ENCODE data around the gene BET1L. TPM values are rescaled to one million over a fixed set of nuclear protein-coding genes. Genes with fewer than 3 reads are reported as not detected.
"Not testable (repeated sequence)": the region's sequence is repeated elsewhere in the genome, so short reads cannot be mapped to it uniquely, and the experiment has no call there.

The BET1L gene
- total and polyA plus RNA-seq, 2 donors, result 9.3 to 27.7 TPM

- Histone ChIP-seq H3K36me3 (ENCODE audit: control insufficient read depth in 2 of 2, insufficient read depth in 2 of 2, low read length in 1 of 2) (peaks cover 0 to 10% of the 10 kb centered on the region in 2 donors), H3K27me3 (ENCODE audit: control insufficient read depth in 2 of 2, insufficient read depth in 1 of 2, low read length in 1 of 2) (no peaks in the 10 kb centered on the region), H3K27ac (ENCODE audit: low read depth in 1 of 2, low read length in 1 of 2) (no peak overlapping the region), H3K4me1 (ENCODE audit: control insufficient read depth in 2 of 2, insufficient read depth in 2 of 2, low read length in 2 of 2) (no peaks in the 10 kb centered on the region), H3K9me3 (ENCODE audit: control insufficient read depth in 2 of 2, insufficient read depth in 1 of 2, low read length in 1 of 2) (no peaks in the 10 kb centered on the region), H3K4me3 (ENCODE audit: low read length in 2 of 2) (no peak overlapping the region)
- WGBS, result 92% methylated on average over 9 of the region's 9 CpGs
- no peak for DNase-seq (ENCODE audit: low read depth in 6 of 9, low spot score in 9 of 9)
These were observed 16.7 kb upstream of the BET1L start for GRCh38 chr11:223884-224283.

GRCh38 chr11:223026-223789, 16.0 kb upstream of the BET1L start:
- Histone ChIP-seq H3K27ac (ENCODE audit: low read depth in 1 of 2, low read length in 1 of 2) (no peak overlapping the region), H3K4me3 (ENCODE audit: low read length in 2 of 2) (no peak overlapping the region), H3K36me3 (ENCODE audit: control insufficient read depth in 2 of 2, insufficient read depth in 2 of 2, low read length in 1 of 2) (peaks cover 0 to 15% of the 10 kb centered on the region in 2 donors), H3K9me3 (ENCODE audit: control insufficient read depth in 2 of 2, insufficient read depth in 1 of 2, low read length in 1 of 2) (no peaks in the 10 kb centered on the region), H3K27me3 (ENCODE audit: control insufficient read depth in 2 of 2, insufficient read depth in 1 of 2, low read length in 1 of 2) (no peaks in the 10 kb centered on the region), H3K4me1 (ENCODE audit: control insufficient read depth in 2 of 2, insufficient read depth in 2 of 2, low read length in 2 of 2) (no peaks in the 10 kb centered on the region)
- WGBS, result 95% methylated on average over 16 of the region's 16 CpGs
- no peak for DNase-seq (ENCODE audit: low read depth in 6 of 9, low spot score in 9 of 9)

GRCh38 chr11:221998-222789, 15.0 kb upstream of the BET1L start:
- no peak overlapping the region for H3K27ac ChIP-seq (ENCODE audit: low read depth in 1 of 2, low read length in 1 of 2)
- no peak for DNase-seq (ENCODE audit: low read depth in 6 of 9, low spot score in 9 of 9)

GRCh38 chr11:221539-221938, 14.3 kb upstream of the BET1L start:
- DNase-seq (ENCODE audit: low read depth in 6 of 9, low spot score in 9 of 9), result no peak
- Histone ChIP-seq H3K27ac (ENCODE audit: low read depth in 1 of 2, low read length in 1 of 2) (no peak overlapping the region), H3K27me3 (ENCODE audit: control insufficient read depth in 2 of 2, insufficient read depth in 1 of 2, low read length in 1 of 2) (no peaks in the 10 kb centered on the region), H3K4me3 (ENCODE audit: low read length in 2 of 2) (no peak overlapping the region), H3K4me1 (ENCODE audit: control insufficient read depth in 2 of 2, insufficient read depth in 2 of 2, low read length in 2 of 2) (no peaks in the 10 kb centered on the region), H3K9me3 (ENCODE audit: control insufficient read depth in 2 of 2, insufficient read depth in 1 of 2, low read length in 1 of 2) (no peaks in the 10 kb centered on the region), H3K36me3 (ENCODE audit: control insufficient read depth in 2 of 2, insufficient read depth in 2 of 2, low read length in 1 of 2) (peaks cover 0 to 15% of the 10 kb centered on the region in 2 donors)
- 92% methylated on average over 7 of the region's 7 CpGs for WGBS

More at GRCh38 chr11:221998-222789, 15.0 kb upstream of the BET1L start:
- H3K27me3 ChIP-seq (ENCODE audit: control insufficient read depth in 2 of 2, insufficient read depth in 1 of 2, low read length in 1 of 2), result no peaks in the 10 kb centered on the region
- H3K9me3 ChIP-seq (ENCODE audit: control insufficient read depth in 2 of 2, insufficient read depth in 1 of 2, low read length in 1 of 2), result no peaks in the 10 kb centered on the region
- 97% methylated on average over 14 of the region's 14 CpGs for WGBS
- peaks cover 0 to 15% of the 10 kb centered on the region in 2 donors for H3K36me3 ChIP-seq (ENCODE audit: control insufficient read depth in 2 of 2, insufficient read depth in 2 of 2, low read length in 1 of 2)
- H3K4me1 ChIP-seq (ENCODE audit: control insufficient read depth in 2 of 2, insufficient read depth in 2 of 2, low read length in 2 of 2), result no peaks in the 10 kb centered on the region
- H3K4me3 ChIP-seq (ENCODE audit: low read length in 2 of 2), result no peak overlapping the region

GRCh38 chr11:220641-221215, 13.5 kb upstream of the BET1L start:
- 98% methylated on average over 2 of the region's 3 CpGs for WGBS
- DNase-seq (ENCODE audit: low read depth in 6 of 9, low spot score in 9 of 9); H3K4me1 ChIP-seq (ENCODE audit: control insufficient read depth in 2 of 2, insufficient read depth in 2 of 2, low read length in 2 of 2); H3K9me3 ChIP-seq (ENCODE audit: control insufficient read depth in 2 of 2, insufficient read depth in 1 of 2, low read length in 1 of 2); H3K4me3 ChIP-seq (ENCODE audit: low read length in 2 of 2); H3K27ac ChIP-seq (ENCODE audit: low read depth in 1 of 2, low read length in 1 of 2); H3K27me3 ChIP-seq (ENCODE audit: control insufficient read depth in 2 of 2, insufficient read depth in 1 of 2, low read length in 1 of 2): not testable (repeated sequence)
- peaks cover 3 to 22% of the 10 kb centered on the region in 2 donors for H3K36me3 ChIP-seq (ENCODE audit: control insufficient read depth in 2 of 2, insufficient read depth in 2 of 2, low read length in 1 of 2)

- no peak for DNase-seq (ENCODE audit: low read depth in 6 of 9, low spot score in 9 of 9)
- H3K9me3 ChIP-seq (ENCODE audit: control insufficient read depth in 2 of 2, insufficient read depth in 1 of 2, low read length in 1 of 2), result no peaks in the 10 kb centered on the region
- WGBS, result 94% methylated on average over 29 of the region's 29 CpGs
- H3K27me3 ChIP-seq (ENCODE audit: control insufficient read depth in 2 of 2, insufficient read depth in 1 of 2, low read length in 1 of 2), result no peaks in the 10 kb centered on the region
- H3K36me3 ChIP-seq (ENCODE audit: control insufficient read depth in 2 of 2, insufficient read depth in 2 of 2, low read length in 1 of 2), result peaks cover 20 to 34% of the 10 kb centered on the region in 2 donors
- H3K4me1 ChIP-seq (ENCODE audit: control insufficient read depth in 2 of 2, insufficient read depth in 2 of 2, low read length in 2 of 2), result no peaks in the 10 kb centered on the region
- no peak overlapping the region for H3K27ac ChIP-seq (ENCODE audit: low read depth in 1 of 2, low read length in 1 of 2)
- H3K4me3 ChIP-seq (ENCODE audit: low read length in 2 of 2), result no peak overlapping the region
These were observed 11.8 kb upstream of the BET1L start for GRCh38 chr11:218815-219593.

- H3K9me3 ChIP-seq (ENCODE audit: control insufficient read depth in 2 of 2, insufficient read depth in 1 of 2, low read length in 1 of 2), result no peaks in the 10 kb centered on the region
These were observed 10.5 kb upstream of the BET1L start for GRCh38 chr11:217704-218103.

GRCh38 chr11:216081-216974, 9.1 kb upstream of the BET1L start:
- WGBS, result 96% methylated on average over 11 of the region's 11 CpGs
- Histone ChIP-seq H3K27ac (ENCODE audit: low read depth in 1 of 2, low read length in 1 of 2) (no peak overlapping the region), H3K27me3 (ENCODE audit: control insufficient read depth in 2 of 2, insufficient read depth in 1 of 2, low read length in 1 of 2) (no peaks in the 10 kb centered on the region), H3K4me1 (ENCODE audit: control insufficient read depth in 2 of 2, insufficient read depth in 2 of 2, low read length in 2 of 2) (no peaks in the 10 kb centered on the region), H3K4me3 (ENCODE audit: low read length in 2 of 2) (no peak overlapping the region), H3K36me3 (ENCODE audit: control insufficient read depth in 2 of 2, insufficient read depth in 2 of 2, low read length in 1 of 2) (peaks cover 46 to 49% of the 10 kb centered on the region in 2 donors), H3K9me3 (ENCODE audit: control insufficient read depth in 2 of 2, insufficient read depth in 1 of 2, low read length in 1 of 2) (no peaks in the 10 kb centered on the region)
- no peak for DNase-seq (ENCODE audit: low read depth in 6 of 9, low spot score in 9 of 9)

More at GRCh38 chr11:217704-218103, 10.5 kb upstream of the BET1L start:
- no peaks in the 10 kb centered on the region for H3K27me3 ChIP-seq (ENCODE audit: control insufficient read depth in 2 of 2, insufficient read depth in 1 of 2, low read length in 1 of 2)
- peaks cover 33 to 40% of the 10 kb centered on the region in 2 donors for H3K36me3 ChIP-seq (ENCODE audit: control insufficient read depth in 2 of 2, insufficient read depth in 2 of 2, low read length in 1 of 2)
- H3K4me3 ChIP-seq (ENCODE audit: low read length in 2 of 2), result no peak overlapping the region
- 97% methylated on average over 3 of the region's 3 CpGs for WGBS
- no peak for DNase-seq (ENCODE audit: low read depth in 6 of 9, low spot score in 9 of 9)
- H3K4me1 ChIP-seq (ENCODE audit: control insufficient read depth in 2 of 2, insufficient read depth in 2 of 2, low read length in 2 of 2), result no peaks in the 10 kb centered on the region
- no peak overlapping the region for H3K27ac ChIP-seq (ENCODE audit: low read depth in 1 of 2, low read length in 1 of 2)

Data from thymus (tissue), 11 donors.